HG02884 (cell line): Measurements from ENCODE around the gene ACADS.
A peak's percentile ranks its signal among the peaks of the same experiment; 100 is the strongest.

Experiments
- ATAC-seq: cut with Tn5 transposase; IDR thresholded peaks from one replicate; pipeline ENCODE4 v1.9.1; 2021; ENCODE audit warnings: mild to moderate bottlenecking, moderate library complexity; ENCODE audit not compliant: unreplicated experiment

ACADS gene

GRCh38 chr12:120725659-120726509 lies at the start of gene ACADS:
Gene ACADS (plus strand): TSS chr12:120725826. CDS start chr12:120725886, 60 bp downstream.
- peak; percentile 90 for ATAC-seq

- no peak for ATAC-seq
These were observed 47.7 kb upstream of the ACADS start for GRCh38 chr12:120677765-120678473.

GRCh38 chr12:120678572-120678971 lies 47.1 kb upstream of the ACADS start:
- ATAC-seq: no peak

GRCh38 chr12:120680165-120680738 lies 45.4 kb upstream of the ACADS start:
- no peak for ATAC-seq

- ATAC-seq: no peak
These were observed 41.1 kb upstream of the ACADS start for GRCh38 chr12:120684523-120684932.

- ATAC-seq: no peak
These were observed 40.1 kb upstream of the ACADS start for GRCh38 chr12:120685522-120685921.

- peak; percentile 65 for ATAC-seq
These were observed 39.4 kb upstream of the ACADS start for GRCh38 chr12:120686151-120686689.

- ATAC-seq: peak; percentile 58
These were observed 38.7 kb upstream of the ACADS start, which contains the start of gene MLEC for GRCh38 chr12:120686690-120687577. Gene MLEC (plus strand): TSS chr12:120687149. CDS start chr12:120687297, 148 bp downstream.

- ATAC-seq: no peak
These were observed 37.9 kb upstream of the ACADS start for GRCh38 chr12:120687578-120688289.

- ATAC-seq: no peak
These were observed 37.0 kb upstream of the ACADS start for GRCh38 chr12:120688527-120689071.

GRCh38 chr12:120689397-120690082 lies 36.1 kb upstream of the ACADS start:
- no peak for ATAC-seq

- no peak for ATAC-seq
These were observed 35.6 kb upstream of the ACADS start for GRCh38 chr12:120690083-120690450.

- no peak for ATAC-seq
These were observed 34.6 kb upstream of the ACADS start for GRCh38 chr12:120690978-120691377.

- no peak for ATAC-seq
These were observed 33.0 kb upstream of the ACADS start for GRCh38 chr12:120692524-120693033.

- no peak for ATAC-seq
These were observed 31.8 kb upstream of the ACADS start for GRCh38 chr12:120693848-120694247.

- ATAC-seq: no peak
These were observed 29.0 kb upstream of the ACADS start for GRCh38 chr12:120696626-120697025.

- ATAC-seq: no peak
These were observed 28.3 kb upstream of the ACADS start for GRCh38 chr12:120697344-120697743.

GRCh38 chr12:120698665-120699064 lies 27.0 kb upstream of the ACADS start:
- ATAC-seq: no peak

- no peak for ATAC-seq
These were observed 26.1 kb upstream of the ACADS start for GRCh38 chr12:120699553-120699952.
